Stimulated activated CD8-positive, alpha-beta memory T cell treated with anti-CD3 and anti-CD28 coated beads, Interleukin-7, amount 100 ng/mL, for 48 hours (primary cell): ENCODE results near the gene FAHD1.
"Not testable (repeated sequence)": the region's sequence is repeated elsewhere in the genome, so short reads cannot be mapped to it uniquely, and the experiment has no call there.

Experiments used
- DNase-seq, 2 donors: peaks; one replicate each; pipeline ENCODE4 v3.0.0-alpha.2; 2020; ENCODE audit warnings: low read depth in 1 of 2; ENCODE audit errors: extremely low read depth in 1 of 2

The FAHD1 gene

DNA sequence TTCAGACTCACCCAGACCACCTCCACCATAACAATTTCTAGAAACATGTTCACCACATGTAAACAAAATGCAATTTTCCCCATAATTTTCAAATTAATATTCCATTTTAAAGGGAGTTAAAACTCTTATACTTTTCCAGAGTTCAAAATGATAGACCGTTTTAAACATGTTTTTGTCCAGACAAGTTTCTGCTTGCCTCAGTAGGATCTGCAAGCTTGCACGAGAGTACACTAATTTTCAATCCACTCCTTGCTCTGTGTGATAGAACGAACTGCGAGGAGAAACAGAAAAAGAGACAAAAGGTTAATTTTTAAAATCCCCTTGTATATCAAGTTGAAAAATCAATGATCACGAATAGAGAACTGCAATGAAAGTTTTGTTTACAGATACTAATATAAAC is 7.1 kb downstream of the FAHD1 start:
- no peak for DNase-seq

DNA sequence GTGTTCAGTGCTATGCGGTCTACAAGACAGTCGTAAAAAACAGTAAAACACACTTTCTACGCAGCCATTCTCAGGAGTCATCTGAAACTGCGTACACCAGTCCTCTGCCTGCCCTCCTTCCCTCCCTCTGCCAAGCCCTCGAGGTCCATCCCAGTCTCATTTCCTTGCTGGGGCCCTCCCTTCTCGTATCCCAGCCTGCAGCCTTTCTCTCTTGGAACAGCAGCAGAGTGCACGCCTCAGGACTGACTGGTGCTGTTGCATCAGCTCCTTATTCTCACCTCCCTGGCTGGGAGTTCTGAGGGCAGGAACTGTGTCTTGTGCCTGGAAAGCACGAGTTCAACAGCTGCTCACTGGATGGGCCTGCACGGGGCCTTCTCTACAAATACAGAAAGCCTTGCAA is 12.5 kb downstream of the FAHD1 start:
- no peak for DNase-seq

DNA sequence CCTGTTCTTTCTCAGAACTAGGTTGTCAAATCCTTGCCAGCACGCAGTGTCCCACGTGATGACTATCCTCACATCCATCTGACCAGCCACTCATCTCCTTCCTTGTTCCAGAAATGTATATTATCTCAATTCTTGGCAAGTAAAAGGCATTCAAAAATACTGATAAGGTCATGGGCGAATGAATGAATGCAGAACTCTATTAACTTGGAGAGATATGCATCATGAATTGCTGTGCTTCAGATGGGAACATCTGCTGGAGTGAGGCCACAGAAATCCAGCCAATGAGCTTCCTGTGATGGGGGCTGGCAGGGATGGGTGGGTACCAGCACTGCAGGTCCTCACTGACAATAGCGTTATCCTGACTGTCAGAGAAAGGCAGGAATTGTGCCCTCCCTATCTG is 19.0 kb downstream of the FAHD1 start:
- no peak for DNase-seq

DNA sequence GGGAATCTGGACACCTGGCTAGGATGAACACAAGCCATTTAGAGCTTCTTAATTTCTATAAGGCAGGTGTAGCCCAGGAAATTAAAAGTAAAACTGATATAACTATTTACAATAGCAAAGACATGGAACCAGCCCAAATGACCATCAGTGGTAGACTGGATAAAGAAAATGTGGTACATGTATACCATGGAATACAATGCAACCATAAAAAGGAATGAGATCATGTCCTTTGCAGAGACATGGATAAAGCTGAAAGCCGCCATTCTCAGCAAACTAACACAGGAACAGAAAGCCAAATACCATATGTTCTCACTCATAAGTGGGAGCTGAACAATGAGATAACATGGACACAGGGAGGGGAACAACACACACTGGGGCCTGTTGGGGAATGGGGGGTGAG is 19.4 kb downstream of the FAHD1 start:
- no peak for DNase-seq

DNA sequence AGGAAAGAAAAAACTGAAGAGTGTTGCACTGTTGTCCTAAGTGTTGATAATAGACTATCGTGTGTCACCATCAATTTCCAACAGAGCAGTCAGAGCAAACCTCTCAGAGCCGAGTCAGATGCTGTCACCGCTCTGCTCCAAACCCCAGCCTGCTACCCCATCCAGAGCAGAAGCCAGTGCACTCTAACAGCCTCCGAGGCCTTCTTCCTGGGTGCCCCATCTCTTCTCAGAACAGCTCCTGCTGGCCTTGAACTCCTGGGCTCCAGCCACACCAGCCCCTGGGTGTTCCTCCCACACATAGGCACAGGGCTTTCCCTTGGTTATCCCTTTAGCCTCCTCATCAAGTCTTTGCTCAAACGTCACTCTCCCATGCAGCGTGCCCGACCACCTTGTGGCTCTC is 24.0 kb downstream of the FAHD1 start:
- DNase-seq, result no peak

DNA sequence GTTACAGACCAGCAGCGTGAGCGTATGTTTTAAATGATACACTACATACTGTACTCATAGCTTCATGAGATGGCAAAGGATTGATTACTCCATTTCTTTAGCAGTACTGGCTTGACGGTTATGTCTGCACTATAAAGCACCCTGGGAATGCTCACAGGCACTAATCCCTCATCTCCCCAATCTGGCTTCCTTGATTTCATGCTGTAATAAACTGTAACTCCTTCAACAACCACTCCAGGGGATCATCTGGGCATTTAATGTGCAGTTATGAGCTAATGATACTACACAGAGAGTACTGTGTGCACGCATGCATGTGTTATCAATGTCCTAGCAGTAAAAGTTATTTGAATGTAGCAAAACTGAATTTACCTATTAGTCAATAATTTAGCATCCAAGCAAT is 24.8 kb downstream of the FAHD1 start:
- DNase-seq, result no peak

DNA sequence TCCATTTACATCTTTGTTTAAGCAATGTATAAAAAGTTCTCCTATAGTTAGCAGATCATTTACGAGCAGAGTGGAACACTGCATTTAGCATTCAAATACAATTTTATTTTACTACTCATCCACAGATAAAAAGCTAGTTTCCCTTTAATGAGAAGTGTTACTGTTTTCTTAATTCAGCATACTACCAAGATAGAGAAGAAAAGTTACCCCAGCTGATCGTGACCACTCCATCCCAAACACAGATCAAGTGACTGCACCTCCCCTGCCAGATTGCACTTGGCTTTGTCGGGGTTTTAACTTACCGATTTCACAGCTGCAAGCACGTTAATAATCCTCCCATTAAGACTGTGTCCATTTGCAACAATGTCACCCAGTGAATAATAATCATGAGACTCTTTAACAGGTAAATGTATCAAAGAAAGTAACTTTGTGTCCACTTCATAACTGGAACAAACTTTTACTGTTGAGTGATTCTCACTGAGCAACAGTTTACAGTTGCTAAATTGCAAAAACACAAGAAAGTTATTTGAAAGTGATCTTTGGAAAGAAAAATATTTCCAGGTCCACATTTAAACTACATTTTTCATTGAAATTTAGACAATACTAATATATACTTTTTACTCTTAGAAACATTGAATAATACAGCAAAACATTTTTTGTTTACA is 30.6 kb downstream of the FAHD1 start:
- DNase-seq, result no peak

DNA sequence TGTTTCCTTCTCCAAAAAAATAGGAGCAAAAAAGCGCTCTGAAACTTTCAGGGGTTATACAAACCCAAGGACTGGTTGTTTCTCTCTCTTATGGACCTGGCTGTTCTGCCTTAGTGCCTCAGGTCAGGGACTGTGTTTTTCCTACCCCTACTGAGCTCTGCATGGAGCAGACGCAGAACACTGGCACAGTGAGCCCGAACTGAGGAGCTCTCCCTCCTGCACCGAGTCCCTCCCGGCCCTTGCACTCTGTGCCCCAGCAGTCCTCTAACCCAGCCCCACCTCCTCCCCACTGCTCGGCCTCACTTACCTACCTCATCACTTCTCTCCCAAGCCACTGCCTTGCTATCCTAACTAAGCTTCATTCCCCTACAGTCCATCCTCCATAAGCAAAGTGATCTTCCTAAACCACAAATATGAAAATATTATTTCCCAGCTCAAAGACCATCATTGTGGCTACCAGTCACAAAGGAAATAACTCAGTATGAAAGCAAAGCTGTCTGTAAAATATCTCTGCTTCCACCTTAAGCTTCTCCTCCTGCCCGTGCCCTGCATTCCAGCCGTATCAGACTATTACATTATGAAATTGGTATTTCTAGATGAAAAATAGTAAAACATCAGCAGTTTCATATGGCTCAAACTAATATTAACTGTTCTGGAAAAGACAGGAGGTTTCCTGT is 31.3 kb downstream of the FAHD1 start:
- no peak for DNase-seq

DNA sequence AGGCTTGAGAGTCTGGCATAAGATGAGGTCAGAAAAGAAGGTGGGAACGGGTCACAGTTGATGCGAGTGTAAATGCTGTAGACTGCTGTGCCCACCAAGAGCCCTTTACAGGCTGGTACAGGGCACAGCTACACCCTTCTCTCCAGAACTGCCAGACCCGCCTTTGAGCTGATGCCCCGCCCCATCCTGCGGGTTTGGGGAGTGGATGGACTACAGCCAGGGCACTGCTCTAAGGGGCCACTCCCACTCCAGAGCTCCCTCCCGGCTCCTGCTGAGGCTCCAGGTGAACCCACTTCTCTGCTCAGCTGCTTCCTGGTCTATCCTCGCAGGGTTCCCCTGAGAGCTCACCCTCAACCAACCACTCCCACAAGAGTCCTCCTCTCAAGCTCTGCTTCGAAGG is 32.6 kb downstream of the FAHD1 start:
- DNase-seq, result no peak

DNA sequence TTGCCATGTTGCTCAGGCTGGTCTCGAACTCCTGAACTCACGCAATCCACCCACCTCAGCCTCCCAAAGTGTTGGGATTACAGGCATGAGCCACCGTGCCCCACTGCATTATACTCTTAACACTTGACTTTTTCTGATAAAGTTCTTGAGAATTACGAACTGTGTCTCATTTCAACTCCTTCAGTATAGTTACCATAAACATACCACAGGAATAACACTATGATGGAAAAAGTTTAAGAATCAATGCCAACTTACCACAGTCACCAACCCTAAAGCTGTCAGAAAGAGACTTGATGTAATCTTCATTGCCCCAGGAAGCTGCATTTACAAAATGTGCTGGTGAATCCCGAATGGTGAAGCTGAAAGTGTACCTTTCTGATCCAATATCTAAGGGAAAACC is 34.7 kb downstream of the FAHD1 start:
- no peak for DNase-seq

DNA sequence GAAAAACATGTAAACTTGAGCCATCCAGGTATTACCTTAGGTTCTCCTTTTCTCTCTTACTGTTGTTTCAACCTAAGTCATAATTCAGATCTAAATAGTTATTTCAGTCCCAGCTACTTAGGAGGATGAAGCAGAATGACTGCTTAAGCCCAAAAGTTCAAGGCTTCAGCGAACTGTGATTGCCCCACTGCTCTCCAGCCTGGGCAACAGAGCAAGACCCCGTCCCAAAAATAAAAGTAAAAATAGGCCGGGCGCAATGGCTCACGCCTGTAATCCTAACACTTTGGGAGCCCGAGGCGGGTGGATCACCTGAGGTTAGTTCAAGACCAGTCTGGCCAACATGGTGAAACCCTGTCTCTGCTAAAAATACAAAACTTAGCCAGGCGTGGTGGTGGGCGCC is 35.4 kb downstream of the FAHD1 start:
- no peak for DNase-seq

DNA sequence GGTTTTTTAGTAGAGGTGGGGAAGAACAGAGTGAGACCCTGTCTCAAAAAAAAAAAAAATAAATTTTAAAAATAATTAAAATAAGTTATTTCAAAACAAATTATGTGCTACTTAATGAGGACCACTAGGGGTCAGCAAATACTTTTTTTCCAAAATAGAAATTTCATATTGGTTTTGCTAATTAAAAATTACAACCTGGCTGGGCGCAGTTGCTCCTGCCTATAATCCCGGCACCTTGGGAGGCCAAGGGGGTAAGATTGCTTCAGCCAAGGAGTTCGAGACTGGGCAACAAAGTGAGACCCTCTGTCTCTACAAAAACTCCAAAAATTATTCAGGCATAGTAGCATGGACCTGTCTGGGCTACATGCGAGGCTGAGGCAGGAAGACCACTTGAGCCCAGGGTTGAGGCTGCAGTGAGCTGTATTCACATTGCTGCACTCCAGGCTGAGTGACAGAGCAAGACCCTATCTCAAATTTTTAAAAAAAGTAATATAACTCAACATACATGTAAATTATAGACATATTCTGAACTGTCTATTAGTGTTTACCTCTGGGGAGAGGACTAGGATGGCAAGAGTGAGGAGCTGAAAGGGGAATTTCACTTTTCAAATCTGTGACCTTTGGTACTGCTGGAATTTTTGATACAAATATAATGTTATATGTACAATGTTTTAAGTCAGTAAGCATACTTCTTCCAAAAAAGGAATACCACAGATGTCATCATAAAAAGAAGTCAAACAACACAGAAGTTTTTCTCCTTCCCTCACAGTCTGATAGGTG is 36.9 kb downstream of the FAHD1 start:
- DNase-seq, result no peak

DNA sequence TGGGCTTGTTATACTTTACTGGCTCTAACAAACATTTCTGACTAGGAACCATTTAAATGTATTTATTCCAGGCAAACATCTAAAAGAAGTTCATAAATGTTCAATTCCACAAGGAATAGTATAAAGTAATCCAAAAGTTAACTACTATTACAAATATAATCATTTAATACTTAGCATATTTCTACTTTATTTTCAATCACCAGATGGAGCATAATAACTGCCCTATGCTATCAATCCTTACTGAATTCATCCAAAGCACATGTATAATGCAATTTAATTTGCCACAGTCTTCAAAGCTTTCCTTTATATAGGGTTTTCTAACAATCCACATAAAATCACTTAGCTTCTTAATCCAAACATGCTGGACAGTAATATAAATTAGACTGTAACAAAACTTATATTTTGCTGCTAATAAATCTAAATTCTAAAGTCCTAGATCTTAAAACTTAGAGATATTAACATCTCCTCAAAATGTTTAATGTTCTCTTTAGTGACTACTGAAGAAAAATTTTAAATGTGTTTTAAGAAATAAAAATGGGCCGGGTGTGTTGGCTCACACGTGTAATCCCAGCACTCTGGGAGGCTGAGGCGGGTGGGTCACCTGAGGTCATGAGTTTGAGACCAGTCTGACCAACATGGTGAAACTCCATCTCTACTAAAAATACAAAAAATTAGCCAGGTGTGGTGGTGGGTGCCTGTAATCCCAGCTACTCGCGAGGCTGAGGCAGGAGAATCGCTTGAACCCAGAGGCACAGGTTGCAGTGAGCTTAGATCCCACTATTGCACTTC is 39.1 kb downstream of the FAHD1 start:
- no peak for DNase-seq

DNA sequence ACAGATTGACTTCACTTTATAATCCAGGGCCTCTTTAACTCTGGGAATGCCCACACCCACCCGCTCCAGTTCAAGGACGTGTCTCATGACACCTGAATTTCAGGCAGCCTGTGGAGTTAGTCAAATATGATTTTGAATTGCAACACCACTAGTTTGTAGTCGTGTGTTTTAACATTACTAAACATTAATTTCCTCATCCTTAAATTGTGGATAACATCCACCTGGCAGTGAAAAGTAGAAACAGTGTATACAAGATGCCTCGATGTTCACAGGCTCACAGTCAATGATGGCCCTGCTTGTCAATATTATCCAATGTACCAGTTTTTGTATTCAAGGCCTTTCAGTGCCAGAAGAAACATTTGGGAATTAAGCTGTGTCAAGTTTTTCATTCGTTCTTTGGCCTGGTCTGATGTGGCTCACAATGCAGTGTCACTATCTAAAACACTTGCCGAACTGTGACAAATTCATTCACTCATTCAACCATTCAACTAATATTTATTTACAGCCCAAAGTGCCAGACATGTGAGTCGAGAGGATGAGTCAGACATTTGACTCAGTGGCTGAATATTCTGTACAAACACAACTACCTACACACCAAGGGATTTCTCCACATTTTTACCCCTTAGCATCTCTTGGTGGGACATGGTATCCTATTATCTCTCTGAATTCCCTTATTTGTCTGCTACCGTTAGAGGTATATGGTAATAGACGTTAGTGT is 43.5 kb downstream of the FAHD1 start:
- DNase-seq, result no peak

DNA sequence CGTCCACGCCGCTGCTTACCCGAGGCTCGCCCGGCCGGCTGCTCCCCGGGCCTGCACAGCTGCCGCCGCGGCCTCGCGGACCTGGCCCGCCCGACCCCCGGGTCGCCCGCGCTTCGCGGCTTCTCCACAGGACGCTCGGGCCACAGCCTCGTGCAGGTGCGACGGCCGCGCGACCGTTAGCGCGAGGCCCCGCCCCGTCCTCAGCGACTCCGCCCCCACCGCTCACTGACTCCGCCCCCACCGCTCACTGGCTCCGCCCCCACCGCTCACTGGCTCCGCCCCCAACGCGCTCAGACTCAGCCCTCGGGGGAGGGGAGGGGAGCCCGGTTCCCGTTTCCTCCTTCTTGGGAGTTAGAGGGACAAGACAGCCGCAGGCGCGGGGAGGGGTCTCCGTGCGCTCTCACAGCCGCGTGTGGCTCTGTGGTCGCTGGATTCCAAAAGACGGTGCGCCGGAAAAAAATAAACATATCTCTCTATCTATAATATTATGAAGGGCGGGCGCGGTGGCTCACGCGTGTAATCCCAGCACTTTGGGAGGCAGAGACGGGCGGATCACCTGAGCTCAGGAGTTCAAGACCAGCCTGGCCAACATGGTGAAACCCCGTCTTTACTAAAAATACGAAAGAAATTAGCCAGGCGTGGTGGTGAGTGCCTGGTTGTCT is 45.1 kb downstream of the FAHD1 start, which contains the start of gene MEIOB:
Gene MEIOB, minus strand, starts transcription at position 191 of the 662 bp plus-strand sequence. CDS start 3,989 bp downstream, outside the sequence.
- DNase-seq, result peak in 1 of 2 donors; percentile 10

DNA sequence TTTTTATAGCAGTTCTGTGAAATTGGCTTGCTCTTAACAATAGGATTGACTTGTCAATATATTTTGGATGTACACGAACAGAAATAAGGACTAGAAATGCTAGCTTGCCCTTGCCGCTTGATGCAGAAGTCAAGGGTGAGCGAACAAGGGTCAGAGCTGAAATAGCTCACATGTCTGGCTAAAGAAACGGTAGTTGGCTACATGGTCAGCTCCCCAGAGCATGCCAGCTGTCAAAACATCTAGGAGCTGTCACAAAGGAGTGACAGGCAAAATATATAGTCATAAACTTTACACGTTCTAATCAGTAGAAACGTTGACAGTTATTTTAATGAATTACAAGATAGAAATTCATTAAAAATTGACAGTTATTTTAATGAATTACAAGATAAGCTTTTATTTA is 47.8 kb downstream of the FAHD1 start:
- no peak for DNase-seq

DNA sequence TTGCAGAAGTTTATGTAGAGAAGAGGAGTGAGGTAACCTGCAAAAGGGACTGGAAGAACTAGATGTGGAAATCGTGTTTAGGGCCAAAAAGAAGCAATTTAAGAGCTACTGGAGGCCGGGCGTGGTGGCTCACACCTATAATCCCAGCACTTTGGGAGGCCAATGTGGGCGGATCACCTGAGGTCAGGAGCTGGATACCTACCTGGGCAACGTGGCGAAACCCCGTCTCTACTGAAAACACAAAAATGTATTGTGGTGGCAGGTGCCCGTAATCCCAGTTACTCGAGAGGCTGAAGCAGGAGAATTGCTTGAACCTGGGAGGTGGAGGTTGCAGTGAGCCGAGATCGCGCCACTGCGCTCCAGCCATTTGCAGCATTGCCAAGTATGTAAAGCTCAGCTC is 49.1 kb downstream of the FAHD1 start:
- DNase-seq, result not testable (repeated sequence)

DNA sequence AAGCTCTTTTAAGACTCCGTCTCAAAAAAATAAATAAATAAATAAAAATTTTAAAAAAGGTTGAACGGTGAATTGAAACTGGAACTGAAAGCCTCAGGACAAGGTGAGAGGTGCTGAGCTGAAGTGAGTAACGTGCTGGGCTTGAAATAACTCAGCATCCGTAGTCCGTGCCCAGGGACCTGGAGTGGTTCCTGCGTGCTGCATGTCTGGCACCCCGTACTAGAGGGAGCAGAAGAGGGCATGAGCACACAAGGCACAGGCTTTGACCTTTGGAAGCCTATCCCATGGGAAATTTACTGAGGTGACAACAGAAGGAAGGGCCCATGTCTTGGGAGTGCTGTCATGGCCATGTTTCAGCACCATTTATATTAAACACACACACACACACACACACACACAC is 49.5 kb downstream of the FAHD1 start:
- DNase-seq, result no peak

DNA sequence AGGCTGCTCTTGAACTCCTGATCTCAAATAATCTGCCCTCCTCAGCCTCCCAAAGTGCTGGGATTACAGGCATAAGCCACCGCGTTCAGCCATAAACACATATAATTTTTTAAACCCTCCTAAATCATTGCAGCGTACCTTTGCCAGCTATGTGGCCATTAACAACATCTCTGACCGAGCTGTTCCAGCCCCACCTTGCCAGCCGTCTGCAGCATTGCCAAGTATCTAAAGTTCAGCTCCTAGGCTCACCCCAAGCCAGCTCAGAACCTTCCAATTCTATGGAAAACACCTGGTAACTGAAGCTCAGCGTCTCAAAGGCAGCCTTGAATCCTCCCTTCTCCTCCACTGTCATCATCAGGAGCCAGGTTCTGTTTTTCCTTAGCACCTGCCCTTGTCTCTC is 50.1 kb downstream of the FAHD1 start:
- no peak for DNase-seq

DNA sequence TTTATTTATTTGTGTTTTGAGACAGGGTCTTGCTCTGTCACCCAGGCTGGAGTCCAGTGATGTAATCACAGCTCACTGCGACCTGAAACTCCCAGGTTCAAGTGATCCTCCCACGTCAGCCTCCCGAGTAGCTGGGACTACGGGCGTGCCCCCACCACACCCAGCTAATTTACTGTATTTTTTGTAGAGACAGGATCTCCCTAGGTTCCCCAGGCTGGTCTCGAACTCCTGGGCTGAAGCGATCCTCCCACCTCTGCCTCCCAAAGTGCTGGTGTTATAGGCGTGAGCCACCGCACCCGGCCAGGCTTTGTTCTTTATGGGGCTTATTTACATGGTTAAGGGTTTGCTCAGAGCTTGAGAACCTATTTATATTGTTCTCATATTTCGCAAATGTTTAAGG is 50.8 kb downstream of the FAHD1 start:
- no peak for DNase-seq
